ES-I3 (cell line): Measurements from ENCODE around the gene LSR.
"Not testable (repeated sequence)": the region's sequence is repeated elsewhere in the genome, so short reads cannot be mapped to it uniquely, and the experiment has no call there.

Source experiments
- H3K36me3 ChIP-seq: 2 replicates; pipeline ENCODE4 v1.6.1; 2013; ENCODE audit warnings: mild to moderate bottlenecking, low read length, control low read depth, moderate library complexity; ENCODE audit not compliant: insufficient read depth
- H3K4me1 ChIP-seq: 2 replicates; pipeline ENCODE4 v1.6.1; 2013; ENCODE audit warnings: mild to moderate bottlenecking, control low read depth, low read length; ENCODE audit not compliant: insufficient read depth
- H3K9ac ChIP-seq: 2 replicates; pipeline ENCODE4 v1.6.1; 2013; ENCODE audit warnings: low read depth, mild to moderate bottlenecking, low read length, moderate library complexity
- H3K9me3 ChIP-seq: 2 replicates; pipeline ENCODE4 v1.6.1; 2013; ENCODE audit warnings: mild to moderate bottlenecking, low read length, moderate library complexity; ENCODE audit not compliant: control insufficient read depth, insufficient read depth

Gene LSR

DNA sequence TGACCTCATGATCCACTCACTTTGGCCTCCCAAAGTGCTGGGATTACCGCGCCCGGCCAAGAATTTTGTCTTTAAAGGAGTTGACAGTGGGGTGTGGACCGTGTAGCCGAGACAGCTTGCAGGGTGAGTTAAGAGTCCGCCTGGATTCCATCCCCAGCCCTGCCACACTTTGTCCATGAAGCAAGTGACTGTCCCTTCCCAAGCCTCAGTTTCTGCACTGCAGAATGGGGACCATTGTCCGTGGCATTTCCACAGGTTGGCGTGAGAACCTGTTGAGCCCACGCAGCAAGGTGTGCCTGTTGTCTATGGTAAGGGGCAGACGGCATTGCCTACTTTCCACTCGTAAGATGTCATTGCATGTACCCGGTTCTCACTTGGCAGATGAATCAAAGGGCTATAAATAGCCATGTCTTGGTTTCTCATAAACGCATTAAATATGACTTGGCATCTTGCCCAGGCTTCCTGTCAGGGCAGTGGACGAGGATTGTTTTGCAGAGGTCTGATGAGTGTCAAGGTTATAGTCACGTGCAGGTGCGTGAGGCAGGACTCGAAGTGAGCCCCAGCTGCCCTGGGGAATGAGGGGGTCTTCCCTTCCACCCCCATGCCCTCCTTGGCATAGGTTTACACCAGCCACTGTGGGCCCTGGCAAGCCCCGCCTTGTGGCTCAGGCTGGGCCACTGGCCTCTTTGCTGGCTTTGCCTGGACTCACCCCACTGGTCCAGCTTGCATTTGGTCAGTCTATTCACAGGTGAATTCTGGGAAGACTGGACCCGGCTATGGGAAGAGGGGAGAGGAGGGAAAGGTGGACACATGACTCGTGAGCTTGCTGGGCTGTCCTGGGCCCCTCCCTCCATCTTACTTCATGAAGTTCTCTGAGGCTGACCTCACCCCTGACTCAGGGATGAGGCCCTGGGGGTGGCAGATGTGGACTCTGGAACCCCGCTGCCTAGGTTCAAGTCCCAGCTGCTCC is 34.9 kb upstream of the LSR start:
- H3K4me1 ChIP-seq: peaks cover 5% of the 10 kb centered on the region; the same call in 1 of the 2 replicates
- H3K9ac ChIP-seq: no peak overlapping the region
- H3K36me3 ChIP-seq: no peaks in the 10 kb centered on the region
- no peaks in the 10 kb centered on the region for H3K9me3 ChIP-seq

DNA sequence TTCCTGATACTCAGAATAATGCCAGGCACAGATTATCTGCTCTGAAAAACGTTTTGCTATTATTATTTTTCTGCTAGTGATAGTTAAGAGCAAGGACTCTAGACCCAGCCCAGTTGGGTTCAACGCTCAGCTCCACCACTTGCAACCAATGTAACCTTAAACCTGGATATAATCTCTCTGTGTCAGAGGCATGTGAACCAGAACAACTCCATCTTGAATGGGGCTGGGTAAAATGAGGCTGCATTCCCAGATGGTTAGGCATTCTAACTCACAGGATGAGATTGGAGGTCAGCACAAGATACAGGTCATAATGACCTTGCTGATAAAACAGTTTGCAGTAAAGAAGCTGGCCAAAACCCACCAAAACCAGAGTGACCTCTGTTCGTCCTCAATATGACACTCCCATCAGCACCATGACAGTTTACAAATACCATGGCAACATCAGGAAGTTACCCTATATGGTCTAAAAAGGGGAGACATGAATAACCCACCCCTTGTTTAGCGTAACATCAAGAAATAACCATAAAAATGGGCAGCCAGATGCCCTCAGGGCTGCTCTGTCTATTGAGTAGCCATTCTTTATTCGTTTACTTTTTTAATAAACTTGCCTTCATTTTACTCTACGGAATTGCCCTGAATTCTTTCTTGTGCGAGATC is 33.9 kb upstream of the LSR start:
- Histone ChIP-seq H3K36me3 (no peaks in the 10 kb centered on the region), H3K9me3 (peaks cover 3% of the 10 kb centered on the region; the same call in 1 of the 2 replicates), H3K9ac (no peak overlapping the region), H3K4me1 (peaks cover 5% of the 10 kb centered on the region; the same call in 1 of the 2 replicates)

DNA sequence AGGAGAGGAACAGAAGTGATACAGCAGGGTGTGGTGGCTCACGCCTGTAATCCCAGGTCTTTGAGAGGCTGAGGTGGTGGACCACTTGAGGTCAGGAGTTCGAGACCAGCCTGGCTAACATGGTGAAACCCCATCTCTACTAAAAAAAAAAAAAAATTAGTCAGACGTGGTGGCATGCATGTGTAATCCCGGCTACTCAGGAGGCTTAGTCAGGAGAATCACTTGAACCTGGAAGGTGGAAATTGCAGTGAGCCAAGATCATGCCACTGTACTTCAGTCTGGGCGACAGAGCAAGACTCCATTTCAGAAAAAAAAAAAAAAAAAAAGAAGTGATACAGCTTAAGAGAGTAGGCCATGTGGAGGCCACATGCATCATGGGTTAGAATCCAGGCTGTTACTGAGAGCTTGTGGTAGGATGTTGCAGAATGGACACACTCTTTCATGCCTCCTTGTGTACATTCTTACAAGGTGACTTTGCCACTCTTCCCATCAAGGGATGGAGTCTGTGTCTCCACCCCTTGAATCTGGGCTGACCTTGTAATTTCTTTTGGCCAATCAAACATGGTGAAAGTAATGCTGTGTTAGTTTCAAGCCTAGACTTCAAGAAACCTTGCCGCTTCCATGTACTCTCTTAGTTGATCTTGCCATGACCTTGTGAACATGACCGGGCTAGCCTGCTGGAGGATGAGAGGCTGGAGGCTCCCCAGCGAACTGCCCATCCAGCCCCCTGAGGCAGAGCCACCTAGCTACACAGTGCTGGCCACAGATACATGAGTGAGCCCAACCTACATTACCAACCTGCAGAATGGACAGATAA is 32.6 kb upstream of the LSR start:
- Histone ChIP-seq H3K36me3 (no peaks in the 10 kb centered on the region), H3K4me1 (peaks cover 5% of the 10 kb centered on the region; the same call in 1 of the 2 replicates), H3K9ac (no peak overlapping the region), H3K9me3 (peaks cover 3% of the 10 kb centered on the region; the same call in 1 of the 2 replicates)

DNA sequence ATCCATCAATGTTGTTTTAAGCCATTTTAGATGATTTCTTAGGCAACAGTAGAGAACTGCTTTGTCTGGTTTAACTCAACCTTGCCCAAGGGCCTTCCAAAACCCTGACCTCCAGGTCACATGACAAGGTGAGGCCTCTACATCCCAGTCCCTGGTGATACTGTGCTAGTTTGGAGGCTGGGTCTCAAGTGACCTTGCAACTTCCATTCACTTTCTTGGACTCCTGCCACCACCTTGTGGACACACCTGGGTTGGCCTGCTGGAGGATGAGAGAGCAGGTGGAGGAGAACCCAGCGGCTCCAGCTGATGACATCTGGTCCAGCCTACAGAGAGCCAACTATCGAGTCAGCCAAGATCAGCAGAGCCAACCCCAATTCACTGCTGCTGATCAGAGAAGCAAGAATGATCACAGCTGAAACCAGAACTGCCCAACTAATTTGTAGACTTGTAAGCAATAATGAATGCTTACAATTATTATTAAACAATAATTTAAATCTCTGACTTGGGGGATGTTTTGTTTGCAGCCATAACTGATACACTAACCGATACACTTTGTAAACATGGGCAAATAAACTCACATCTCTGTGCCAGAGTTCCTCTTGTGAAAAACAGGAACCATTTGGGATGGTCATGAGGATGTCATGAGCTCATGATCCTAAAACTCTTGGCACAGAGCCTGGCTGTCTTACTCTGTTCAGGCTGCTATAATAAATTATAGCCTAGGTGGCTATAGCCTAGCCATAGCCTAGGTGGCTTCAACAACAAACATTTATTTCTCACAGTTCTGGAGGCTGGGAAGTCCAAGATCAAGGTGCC is 31.8 kb upstream of the LSR start:
- H3K9me3 ChIP-seq: peaks cover 3% of the 10 kb centered on the region; the same call in 1 of the 2 replicates
- H3K4me1 ChIP-seq: peaks cover 5% of the 10 kb centered on the region; the same call in 1 of the 2 replicates
- H3K36me3 ChIP-seq: no peaks in the 10 kb centered on the region
- H3K9ac ChIP-seq: no peak overlapping the region

DNA sequence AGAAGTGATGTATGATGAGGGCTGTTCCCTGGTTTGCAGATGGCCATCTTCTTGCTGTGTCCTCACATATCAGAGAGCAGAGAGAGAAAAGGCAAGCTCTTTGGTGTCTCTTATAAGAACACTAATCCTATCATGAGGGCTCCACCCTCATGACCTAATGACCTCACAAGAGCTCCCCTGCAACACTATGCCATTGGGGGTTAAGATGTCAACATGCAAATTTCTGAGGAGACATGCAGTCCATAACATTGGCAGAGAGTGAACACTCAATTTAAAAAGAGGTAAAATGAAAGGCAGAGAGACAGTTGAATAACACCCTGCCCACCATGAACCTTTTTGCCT is 31.2 kb upstream of the LSR start:
- peaks cover 5% of the 10 kb centered on the region; the same call in 1 of the 2 replicates for H3K4me1 ChIP-seq

DNA sequence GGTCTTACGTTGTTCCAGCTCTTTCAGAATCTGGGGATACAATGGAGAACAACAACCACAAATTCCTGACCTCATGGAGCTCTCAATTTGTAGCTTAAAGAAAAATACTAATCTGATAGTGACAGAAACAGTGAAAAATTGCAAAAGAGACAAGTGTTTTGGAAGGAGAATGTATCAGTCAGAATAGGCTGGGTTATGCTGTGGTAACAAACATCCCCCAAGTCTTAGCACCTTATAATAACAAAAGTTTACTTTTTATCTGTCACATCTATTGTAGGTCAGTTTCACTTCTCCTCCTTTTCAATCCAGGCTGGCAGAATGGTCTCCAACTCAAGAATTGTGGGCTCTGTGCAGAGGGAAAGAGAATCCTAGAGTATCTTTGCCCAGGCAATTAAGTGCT is 29.8 kb upstream of the LSR start:
- H3K36me3 ChIP-seq: no peaks in the 10 kb centered on the region; the same call in 1 of the 2 replicates
- peaks cover 5% of the 10 kb centered on the region; the same call in 1 of the 2 replicates for H3K4me1 ChIP-seq

More for the DNA sequence above, 31.2 kb upstream of the LSR start:
- Histone ChIP-seq H3K9ac (no peak overlapping the region), H3K36me3 (no peaks in the 10 kb centered on the region), H3K9me3 (peaks cover 3% of the 10 kb centered on the region; the same call in 1 of the 2 replicates)

DNA sequence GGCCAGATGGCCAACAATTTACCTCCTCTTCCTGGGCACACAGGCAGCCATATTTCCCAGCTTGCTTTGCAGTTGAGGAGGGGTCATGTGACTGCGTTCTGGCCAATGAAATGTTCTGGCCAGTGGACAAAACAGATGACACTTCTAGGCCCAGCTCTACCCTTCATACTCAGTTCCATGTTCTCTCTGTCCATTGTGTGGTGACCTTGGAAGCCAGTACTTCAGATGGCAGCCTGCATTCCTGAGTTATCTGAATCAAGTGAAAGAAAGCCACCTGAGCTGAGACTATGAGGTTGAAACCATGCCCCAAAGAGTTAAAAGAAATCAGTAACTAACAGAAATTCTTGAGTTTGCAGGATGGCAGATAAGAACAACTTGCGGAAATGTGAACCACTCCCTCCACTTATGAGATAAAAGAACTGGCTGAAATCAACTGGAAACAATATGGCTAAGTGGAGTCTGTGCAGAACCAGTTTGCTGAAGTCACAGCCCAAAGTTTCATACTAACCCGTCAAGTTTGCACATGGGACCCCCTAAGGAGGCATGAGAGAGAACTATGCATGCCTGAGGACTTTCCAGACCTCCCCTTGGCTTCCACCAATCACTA is 28.4 kb upstream of the LSR start:
- peaks cover 1% of the 10 kb centered on the region for H3K4me1 ChIP-seq
- no peak overlapping the region for H3K9ac ChIP-seq
- no peaks in the 10 kb centered on the region; the same call in 1 of the 2 replicates for H3K36me3 ChIP-seq
- peaks cover 3% of the 10 kb centered on the region; the same call in 1 of the 2 replicates for H3K9me3 ChIP-seq

More for the DNA sequence above, 29.8 kb upstream of the LSR start:
- H3K9ac ChIP-seq: no peak overlapping the region
- H3K9me3 ChIP-seq: peaks cover 3% of the 10 kb centered on the region; the same call in 1 of the 2 replicates

DNA sequence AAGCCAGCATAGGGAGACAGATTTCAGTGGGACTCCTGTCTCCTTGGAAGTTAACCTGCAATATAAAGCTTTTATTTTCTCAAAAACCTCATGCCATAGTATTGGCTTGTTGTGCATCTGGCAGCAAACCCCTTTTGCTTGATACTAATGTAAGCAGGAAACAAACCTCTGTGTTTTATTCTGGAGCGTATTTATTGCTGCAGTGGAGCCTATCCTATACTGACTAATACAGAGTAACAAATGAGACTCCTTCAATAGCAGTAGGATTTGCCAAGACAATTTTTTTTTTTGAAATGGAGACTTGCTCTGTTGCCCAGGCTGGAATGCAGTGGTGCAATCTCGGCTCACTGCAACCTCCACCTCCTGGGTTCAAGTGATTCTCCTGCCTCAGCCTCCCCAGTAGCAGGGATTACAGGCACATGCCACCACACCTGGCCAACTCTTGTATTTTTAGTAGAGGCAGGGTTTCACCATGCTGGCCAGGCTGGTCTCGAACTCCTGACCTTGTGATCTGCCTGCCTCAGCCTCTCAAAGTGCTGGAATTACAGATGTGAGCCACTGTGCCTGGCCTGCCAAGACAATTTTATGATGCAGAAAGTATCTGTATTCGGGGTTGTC is 27.7 kb upstream of the LSR start:
- H3K4me1 ChIP-seq, H3K9ac ChIP-seq, H3K36me3 ChIP-seq, H3K9me3 ChIP-seq: not testable (repeated sequence)

DNA sequence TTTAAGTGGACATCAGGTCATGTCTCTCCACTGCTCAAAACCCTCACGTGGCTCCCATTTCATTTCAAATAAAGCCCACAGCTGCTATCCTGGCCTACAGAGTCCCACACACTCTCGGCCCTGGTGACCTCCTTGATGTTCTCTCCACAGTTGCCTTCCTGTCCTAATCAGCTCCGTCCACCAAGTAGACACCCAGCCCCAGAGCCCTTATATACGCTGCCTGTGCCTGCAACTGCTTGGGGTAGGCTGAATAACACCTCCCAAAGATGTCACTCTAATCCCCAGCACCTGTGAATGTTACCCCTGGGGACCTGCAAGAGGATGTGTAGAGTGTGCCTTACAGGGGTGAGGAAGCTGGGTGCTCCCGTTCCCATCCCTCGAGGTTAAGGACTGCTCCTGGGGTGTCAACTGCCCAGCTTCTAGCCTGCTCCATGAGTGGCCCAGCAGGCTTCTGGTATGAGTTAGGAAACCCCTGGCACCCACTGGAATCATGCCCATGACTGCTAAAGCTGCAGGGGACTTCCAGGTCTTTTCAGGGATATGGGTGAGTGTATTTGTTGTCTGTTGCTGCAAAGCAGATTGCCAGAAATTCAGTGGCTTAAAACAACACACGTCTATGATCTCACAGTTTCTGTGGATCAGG is 26.3 kb upstream of the LSR start:
- H3K4me1 ChIP-seq: peaks cover 5% of the 10 kb centered on the region
- peaks cover 3% of the 10 kb centered on the region; the same call in 1 of the 2 replicates for H3K9me3 ChIP-seq
- H3K9ac ChIP-seq: no peak overlapping the region
- H3K36me3 ChIP-seq: no peaks in the 10 kb centered on the region; the same call in 1 of the 2 replicates

DNA sequence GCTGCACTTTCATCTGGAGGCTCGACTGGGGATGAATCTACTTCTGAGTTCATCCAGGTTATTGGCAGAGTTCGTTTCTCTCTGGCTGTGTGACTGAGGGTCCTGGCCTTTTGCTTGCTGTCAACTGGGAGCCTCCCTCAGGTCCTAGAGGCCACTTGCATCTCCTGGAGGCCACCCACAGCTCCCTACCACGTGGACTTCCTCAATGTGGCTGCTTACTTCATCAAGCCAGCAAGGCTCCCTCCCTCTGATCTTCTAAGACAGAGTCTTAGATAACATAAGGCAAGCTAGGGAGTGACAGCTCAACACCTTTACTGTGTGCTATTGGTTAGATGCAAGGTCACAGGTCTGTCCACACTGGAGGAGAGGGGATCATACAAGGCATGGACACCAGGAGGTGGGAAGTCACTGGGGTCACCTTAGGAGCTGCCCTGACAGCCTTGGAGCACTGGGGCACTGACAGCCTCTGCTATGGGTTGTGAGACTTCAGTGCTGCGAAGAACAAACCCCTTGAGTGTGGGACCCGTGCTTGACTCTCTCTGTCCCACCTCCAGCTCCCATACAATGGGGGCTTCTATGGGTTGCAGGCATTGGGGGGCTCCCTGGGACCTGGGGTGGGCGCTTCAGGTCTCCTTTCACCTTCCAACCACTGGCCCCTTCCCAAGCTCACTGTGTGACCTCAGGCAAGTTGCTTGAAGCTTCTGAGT is 25.6 kb upstream of the LSR start:
- Histone ChIP-seq H3K9ac (no peak overlapping the region), H3K9me3 (peaks cover 3% of the 10 kb centered on the region; the same call in 1 of the 2 replicates), H3K36me3 (no peaks in the 10 kb centered on the region; the same call in 1 of the 2 replicates), H3K4me1 (peaks cover 5% of the 10 kb centered on the region)

DNA sequence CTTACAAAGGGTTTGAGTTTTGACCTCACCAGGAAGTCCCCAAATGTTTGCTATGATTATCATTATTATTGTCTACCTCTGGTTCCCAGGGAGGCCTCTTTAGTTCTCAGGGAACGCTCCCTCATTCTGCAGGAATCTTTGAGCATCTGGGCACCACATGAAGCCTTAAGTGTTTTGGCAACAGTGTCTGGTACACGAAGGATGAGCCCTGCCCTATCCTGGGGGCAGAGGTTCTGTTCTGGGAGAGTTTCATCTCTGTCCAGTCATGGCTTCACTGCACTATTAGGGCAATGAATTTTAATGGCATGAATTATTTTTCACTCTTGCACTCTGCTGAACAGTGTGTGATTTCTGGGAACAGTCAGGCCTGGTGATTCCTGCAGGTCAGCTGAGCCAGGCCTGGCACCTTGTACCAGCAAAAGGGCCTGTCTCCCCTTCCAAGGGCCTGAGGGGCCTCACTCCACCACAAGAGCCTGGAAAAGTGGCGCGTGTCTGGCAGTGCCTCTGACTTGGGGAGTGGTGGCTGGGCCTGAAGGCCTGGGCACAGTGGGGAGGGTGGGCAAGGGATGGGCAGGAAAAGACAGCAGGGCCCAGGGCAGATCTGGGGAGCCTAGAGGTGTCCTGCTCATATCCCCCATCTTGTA is 24.8 kb upstream of the LSR start:
- peaks cover 3% of the 10 kb centered on the region; the same call in 1 of the 2 replicates for H3K9me3 ChIP-seq
- no peak overlapping the region for H3K9ac ChIP-seq
- peaks cover 5% of the 10 kb centered on the region for H3K4me1 ChIP-seq
- no peaks in the 10 kb centered on the region; the same call in 1 of the 2 replicates for H3K36me3 ChIP-seq
